GM21786 (cell line): ENCODE measurements around the gene ELAC1.
"Not testable (repeated sequence)": the region's sequence is repeated elsewhere in the genome, so short reads cannot be mapped to it uniquely, and the experiment has no call there.

ENCODE experiments used
- ATAC-seq: cut with Tn5 transposase; IDR thresholded peaks from one replicate; pipeline ENCODE4 v1.9.1; 2021; ENCODE audit not compliant: unreplicated experiment

Gene ELAC1, protein sequence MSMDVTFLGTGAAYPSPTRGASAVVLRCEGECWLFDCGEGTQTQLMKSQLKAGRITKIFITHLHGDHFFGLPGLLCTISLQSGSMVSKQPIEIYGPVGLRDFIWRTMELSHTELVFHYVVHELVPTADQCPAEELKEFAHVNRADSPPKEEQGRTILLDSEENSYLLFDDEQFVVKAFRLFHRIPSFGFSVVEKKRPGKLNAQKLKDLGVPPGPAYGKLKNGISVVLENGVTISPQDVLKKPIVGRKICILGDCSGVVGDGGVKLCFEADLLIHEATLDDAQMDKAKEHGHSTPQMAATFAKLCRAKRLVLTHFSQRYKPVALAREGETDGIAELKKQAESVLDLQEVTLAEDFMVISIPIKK

DNA sequence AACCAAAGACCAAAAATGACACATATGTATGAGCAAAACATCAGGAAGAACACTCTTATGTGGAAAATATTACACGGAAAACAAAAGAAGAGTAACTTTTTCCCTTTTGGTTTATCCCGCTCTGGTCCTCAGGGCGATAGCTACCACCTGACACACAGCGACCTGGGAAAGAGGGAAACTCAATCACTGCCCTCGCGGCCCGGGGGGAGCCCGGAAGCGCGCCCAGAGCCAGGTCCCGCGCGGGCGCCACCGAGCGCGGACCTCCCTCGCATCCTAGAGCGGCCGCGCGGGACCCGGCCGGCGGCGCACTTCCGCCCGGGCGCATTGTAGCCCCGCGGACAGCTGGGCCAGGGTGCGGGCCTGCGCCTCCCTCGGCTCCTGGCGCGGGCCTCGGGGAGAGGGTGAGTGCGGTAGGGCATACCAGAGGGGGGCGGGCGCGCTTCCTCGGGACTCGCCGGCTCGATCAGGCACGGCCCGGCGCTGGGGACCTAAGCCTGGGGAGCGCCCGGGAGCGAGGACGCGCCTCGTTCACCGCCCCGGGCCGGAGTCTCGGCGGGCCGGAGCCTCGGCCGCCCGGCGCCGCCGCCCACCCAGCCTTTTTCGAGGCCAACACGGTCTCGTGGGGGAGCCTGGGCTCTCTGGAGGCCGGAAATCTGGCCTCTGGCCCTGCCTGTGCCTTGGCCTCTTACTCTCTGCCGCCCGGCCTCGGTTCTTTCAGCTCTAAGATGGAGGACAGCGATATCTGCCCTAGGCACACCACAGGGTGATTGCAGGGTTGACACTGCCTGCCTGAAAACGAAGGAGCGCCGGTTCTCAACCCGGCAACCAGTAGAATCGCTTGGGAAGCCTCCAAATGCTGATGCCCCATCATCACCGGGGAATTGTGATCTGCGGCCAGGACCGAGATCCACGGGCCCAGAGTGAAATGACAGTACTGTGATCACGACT lies at the start of gene ELAC1:
ELAC1 (plus strand) TSS at position 327 of the 948 bp plus-strand sequence. CDS start 6,365 bp downstream, outside the sequence.
- peak; percentile 86 for ATAC-seq

DNA sequence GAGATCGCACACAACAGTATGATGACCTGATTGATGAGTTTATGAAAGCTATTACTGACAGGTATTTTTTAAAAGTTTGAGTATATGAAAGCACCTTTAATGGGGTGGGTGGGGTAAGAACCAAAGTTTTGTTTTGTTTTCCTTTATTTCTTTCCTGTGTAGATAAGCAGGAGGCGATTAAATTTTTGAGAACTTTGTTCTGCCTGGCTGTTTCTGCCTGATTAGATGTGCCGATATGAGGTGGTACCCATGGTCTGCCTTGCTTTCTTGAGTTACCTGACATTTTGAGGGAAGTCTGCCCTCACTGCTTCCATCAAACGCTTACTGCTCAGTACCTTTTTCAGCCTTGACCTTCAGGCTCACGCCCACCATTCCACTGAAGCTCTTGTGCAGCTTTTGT lies 49.7 kb upstream of the ELAC1 start:
- no peak for ATAC-seq

DNA sequence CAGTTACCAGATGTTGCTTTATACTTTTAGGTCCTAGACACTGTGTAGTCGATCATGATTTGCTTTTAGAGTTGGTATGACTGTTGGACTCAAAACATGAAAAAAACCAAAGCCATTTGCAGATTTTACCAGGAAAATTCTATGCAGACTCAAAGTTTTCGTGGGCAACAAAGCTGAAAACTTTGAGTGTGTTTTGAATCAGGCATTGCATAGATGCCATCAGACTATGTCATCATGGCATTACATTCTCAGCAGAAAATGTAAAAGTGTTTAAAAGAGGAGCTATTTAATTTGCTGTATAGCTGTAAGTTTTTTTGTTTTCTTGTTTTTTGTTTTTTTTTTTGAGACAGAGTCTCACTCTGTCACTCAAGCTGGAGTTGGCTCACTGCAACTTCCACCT lies 43.5 kb upstream of the ELAC1 start:
- ATAC-seq, result no peak

DNA sequence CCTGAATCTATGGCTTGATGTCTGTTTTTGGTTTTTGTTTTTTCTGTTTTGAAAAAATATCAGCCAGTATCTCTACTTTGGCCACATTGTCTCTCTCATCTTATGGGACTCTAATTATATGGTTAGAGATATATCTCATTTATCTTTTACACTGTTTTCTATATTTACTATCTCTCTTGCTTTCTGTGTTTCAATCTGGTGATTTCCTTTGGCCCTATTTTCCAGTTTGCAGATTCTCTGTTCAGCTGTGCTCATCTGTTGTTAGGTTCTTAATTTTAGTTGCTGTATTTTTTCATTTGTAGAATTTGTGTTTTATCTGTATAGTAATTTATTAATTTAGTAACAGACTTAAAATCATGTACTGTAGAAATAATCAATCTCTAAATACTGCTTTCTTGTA lies 41.3 kb upstream of the ELAC1 start:
- ATAC-seq, result no peak

DNA sequence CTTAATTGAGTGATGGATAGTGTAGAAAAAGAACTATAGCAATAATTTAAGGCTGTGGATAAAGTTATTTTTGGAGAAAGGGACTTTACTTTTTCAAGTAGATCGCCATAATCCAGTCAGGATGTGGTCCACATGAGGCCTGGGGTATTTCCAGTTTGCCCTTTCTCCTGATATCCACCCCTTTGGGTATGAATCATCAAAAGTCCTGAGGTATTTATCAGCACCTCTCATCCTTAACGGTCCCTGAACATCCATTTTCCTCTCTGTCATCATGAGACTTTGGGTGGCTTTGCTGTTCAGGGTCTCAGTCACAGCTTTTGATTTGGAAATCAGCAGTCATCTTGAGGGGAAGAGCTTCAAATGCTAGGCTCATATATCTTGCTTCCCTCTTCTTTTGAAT lies 39.3 kb upstream of the ELAC1 start:
- ATAC-seq, result no peak

DNA sequence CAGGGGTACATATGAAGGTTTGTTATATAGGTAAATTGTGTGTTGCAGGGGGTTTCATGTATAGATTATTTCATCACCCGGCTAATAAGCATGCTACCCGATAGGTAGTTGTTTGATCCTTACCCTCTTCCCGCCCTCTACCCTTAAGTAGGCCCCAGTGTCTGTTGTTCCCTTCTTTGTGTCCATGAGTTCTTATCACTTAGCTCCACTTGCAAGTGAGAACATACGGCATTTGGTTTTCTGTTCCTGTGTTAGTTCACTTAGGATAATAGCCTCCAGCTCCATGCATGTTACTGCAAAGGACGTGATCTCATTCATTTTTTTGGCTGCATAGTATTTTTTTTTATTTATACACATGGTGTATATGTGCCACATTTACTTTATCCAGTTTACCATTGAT lies 34.2 kb upstream of the ELAC1 start:
- no peak for ATAC-seq

DNA sequence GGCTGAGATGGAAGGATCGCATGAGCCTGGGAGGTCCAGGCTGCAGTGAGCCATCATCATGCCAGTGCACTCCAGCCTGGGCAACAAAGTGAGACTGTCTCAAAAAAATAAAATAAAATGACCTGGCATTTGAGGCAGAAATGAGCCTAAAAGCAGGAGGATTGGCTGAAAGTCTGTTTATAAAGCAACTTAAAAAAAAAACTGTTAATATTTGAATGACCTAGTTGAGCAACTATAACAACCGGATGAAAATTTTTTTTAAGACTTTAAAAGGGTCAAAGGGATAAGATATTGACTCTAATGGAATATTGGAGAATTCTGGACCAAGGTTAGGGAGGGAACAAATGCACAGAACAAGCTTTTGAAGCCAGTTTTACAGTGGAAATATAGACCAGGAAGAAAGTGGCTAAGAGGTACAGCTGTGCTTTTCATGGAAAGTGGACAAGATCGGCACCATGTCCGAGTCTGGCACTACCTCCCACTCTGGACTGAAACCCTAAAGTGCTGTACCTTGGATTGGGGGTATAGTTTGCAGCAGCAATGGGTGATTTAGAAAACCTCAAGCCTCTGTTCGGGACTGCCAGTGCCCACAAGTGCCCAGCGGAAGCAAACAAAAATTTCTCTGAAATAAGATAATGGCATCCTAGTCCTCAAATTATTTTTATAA lies 33.2 kb upstream of the ELAC1 start:
- ATAC-seq, result no peak

DNA sequence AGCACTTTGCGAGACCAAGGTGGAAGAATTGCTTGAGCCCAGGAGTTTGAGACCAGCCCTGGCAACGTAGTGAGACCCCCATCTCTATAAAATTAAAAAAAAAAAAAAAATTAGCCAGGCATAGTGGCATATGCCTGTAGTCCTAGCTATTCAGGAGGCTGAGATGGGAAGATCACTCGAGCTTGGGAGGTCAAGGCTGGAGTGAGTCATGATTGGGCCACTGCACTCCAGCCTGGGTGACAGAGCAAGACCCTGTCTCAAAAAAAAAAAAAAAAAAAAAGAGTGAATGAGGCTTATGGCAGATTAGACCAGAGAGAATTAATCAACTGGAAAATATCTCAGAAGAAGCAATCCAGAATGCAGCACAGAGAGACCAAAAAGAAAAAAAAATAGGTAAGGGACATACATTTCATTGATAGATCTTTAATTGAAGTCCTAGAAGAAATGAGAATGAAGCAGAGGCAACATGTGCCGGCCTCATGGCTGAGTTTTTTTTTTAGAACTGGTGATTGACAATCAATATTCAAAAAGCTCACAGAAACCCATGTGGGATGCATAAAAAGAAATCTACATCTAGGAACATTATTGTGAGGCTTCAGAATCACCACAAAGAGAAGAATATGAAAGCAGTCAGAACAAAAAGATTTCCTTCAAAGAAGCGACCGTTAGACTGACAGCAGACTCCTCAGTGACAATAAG lies 32.2 kb upstream of the ELAC1 start:
- ATAC-seq, result no peak

DNA sequence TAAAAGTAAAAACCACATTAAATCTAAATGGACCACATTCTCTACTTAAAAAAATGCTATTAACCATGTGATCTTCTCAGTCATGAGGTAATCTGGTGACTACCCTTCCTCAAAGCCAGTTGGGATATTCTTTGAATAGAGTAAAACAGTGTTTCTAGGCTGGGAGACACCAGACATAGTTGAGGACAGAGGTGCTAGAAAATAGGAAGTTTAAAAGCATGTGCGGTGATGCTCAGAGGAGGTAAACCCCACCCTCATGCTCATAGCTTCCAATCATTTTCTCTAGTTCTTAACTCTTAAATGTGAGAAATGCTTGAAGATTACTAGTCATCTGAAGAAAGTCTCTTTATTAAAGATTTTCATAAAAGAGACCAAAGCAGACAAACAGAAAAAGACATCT lies 30.7 kb upstream of the ELAC1 start:
- ATAC-seq, result no peak

DNA sequence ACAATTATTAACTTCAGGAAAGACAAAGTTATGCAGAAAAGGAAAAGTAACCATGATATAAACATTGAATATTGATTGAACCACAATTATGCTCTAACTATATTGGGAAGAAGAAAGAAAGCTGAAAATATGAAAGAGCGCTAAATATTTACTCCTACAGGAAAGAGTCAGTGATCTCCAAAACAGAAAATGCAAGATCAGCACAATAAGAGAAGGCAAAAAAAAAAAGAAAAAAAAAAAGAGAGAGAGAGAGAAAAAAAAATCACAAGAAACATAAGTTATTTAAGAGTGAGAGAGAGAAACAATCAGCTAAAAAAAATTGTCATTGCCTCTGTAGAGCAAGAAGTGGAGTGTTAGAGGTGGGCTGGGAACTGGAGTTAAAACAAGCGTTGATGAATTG lies 28.9 kb upstream of the ELAC1 start:
- ATAC-seq, result no peak

DNA sequence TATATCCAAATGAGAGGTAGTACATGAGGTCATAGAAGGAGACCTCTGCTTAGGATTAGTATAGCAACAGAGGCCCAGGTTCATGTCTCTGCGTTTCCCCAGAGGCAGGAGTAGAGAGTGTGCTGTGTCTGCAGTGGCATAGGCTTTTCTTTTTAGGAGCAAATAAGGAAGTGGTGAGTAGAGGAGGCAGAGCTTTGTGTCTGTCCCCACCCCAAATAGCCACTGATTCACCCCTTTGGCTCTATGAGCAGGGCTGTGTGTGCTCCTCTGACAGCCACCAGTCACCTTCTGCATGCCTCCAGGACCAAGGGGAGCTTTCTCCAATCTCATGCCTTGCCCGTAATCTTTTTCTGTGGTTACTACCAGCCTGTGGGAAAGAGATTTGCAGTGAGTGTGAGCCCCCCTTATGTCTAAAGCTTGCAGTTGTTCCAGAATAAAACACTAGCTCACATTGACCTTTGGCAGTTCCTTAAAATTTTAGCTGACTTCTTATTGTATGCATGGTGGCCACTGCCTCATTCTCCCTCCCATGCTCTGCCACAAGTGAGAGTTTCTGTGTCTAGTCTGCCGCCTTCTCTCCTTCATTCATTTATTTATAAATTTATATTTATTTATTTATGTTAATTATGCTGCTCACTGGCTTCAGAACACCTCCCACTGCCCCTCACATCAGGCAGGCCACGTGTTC lies 23.5 kb upstream of the ELAC1 start:
- ATAC-seq, result no peak

DNA sequence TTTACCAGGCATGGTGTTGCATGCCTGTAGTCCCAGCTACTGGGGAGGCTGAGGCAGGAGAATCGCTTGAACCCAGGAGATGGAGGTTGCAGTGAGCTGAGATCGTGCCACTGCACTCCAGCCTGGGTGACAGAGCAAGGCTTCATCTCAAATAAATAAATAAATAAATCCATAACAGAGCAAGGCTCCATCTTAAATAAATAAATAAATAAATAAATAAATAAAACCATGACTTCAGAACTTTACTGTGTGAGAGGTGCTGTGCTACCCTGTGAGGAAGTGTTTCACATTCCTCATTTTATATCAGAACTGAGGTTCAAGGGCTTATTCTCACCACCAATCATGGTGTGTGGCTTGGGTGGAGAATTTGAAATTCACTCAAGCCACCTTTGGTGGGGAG lies 21.9 kb upstream of the ELAC1 start:
- ATAC-seq, result not testable (repeated sequence)

DNA sequence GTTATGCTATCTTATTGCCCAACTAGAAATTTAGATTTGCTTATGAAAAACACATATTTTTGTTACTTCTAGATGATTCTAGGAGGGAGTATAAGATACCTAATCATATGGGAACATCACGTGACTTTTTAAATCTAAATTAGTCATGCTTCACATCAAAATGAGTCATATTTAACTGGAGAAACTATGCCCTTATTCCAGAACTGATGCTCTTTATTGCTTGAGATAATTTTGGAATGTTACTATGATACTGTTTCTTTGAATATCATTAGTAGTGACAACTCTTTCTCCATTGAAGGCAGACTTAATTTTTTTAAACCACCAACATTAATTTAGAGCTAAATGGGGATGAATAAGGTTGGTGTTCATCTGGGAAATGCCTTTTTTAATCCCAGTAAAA lies 19.9 kb upstream of the ELAC1 start:
- ATAC-seq, result no peak

DNA sequence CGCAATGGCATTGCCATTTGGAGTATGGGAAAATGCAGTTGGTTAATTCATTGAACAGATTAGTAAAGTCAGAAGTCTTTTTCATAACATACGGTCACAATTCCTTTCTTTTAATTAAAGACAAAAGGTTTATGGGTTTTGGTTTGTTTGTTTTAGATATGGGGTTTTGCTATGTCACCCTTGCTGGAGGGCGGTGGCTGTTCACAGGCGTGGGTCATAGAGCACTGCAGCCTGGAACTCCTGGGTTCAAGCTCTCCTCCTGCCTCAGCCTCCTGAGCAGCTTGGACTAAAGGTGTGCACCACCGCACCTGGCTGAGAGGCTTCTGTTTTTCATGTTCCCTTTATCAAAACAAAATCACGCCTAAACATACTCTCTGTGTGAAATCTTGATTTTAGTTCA lies 18.7 kb upstream of the ELAC1 start:
- ATAC-seq, result no peak

DNA sequence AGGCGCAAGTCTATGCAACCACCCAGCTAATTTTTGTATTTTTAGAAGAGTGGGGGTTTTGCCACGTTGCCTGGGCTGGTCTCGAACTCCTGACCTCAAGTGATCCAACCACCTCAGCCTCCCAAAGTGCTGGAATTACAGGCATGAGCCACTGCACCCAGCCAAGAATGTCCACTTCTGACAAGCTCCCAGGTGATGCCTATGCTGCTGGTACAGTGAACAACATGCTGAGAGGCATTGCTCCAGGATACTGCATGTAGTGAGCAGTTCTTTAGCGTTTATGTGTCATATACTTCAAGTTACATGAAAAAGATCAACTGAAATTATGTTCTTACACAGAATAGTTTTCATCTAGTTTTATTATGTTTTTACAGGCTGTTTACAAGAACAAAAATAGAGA lies 17.2 kb upstream of the ELAC1 start:
- no peak for ATAC-seq

DNA sequence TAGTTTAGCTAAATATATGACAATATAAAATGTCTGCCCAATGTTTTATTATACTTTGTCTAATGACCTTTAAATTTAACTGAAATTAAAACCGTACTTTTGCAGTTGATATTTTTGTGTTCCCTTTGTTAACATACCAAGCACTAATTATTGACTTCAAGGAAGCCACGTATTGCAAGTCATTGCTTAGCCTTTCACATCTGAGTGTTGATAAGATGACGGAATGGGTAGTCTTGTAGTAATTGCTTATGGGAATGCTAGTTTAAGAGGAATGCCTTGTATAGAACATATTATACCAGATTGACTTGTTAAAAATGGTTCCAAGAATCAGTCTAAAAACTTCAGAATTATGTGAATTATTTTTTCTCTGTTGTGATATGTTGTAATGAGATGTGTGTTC lies 14.0 kb upstream of the ELAC1 start:
- no peak for ATAC-seq

DNA sequence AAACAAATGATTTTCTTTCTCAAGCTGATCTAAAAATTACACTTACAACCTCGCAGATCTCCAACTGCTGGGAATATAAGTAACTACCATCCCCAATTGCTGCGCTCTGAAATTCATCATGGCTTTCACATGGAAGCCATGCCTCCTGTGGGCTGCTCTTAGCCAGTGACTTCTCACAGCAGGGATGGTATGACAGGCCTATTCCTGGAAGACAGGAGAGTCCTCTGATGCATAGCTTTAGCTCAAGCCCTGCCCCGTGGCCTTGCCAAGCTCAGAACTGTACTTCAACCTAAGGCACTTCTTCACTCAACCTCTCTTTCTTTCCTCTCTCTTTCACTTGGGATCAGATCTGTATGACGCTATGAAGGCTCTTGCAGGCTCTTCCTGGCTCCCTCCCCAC lies 12.6 kb upstream of the ELAC1 start:
- no peak for ATAC-seq

DNA sequence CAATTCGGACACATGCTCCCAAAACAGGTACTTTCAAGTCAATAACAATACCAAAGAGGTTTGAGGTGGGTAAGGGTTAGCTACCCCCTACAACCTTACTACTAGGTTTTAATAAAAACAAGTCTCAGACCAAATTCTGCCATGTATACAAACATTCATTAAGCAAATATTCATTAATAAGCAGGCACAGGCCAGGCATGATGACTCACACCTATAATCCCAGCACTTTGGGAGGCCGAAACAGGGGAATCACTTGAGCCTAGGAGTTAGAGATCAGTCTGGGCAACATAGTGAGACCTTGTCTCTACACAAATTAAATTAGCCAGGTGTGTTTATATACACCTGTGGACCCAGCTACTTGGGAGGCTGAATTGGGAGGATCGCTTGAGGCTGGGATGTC lies 11.7 kb upstream of the ELAC1 start:
- ATAC-seq, result no peak

DNA sequence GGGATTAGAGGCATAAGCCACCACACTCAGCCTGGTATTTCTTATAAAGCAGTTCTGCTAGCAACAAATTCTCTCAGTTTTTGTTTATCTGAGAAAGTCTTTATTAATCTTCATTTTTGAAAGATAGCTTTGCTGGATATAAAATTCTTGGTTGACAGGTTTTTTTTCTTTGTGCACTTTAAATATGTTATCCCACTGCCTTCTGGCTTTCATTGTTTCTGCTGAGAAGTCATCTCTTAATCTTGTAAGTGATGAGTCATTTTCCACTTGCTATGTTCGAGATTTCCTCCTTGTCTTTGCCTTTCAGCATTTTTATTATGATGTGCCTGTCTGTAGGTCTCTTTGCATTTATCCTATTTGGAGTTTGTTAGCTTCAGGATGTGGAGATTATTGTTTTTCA lies 5.9 kb upstream of the ELAC1 start:
- no peak for ATAC-seq

DNA sequence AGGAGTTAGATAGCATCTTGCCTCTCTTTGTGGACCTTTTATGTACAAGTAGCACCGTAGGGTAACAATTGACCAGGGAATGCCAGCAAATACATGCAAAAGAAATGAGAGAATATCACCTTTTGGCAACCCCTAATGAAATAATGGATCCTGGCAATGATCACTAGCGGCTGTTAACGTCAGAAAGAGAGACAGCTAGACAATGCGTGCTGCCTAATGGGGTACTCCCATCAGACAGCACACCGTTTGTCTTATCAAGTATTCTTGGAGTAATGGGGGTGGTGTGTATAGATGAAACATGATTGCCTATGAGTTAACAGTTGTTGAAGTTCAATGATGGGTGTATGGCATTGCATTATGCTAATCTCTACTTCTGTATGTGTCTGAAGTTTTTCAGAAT lies 1.6 kb downstream of the ELAC1 start:
- no peak for ATAC-seq
